HG03432 (cell line): Measurements from ENCODE around the gene MYL12A.

Source experiments
- ATAC-seq: cut with Tn5 transposase; IDR thresholded peaks from one replicate; pipeline ENCODE4 v1.9.1; 2021; ENCODE audit warnings: mild to moderate bottlenecking, moderate library complexity; ENCODE audit not compliant: unreplicated experiment

Gene MYL12A

GRCh38 chr18:3224223-3224622 is 23.4 kb upstream of the MYL12A start:
- ATAC-seq = no peak

DNA sequence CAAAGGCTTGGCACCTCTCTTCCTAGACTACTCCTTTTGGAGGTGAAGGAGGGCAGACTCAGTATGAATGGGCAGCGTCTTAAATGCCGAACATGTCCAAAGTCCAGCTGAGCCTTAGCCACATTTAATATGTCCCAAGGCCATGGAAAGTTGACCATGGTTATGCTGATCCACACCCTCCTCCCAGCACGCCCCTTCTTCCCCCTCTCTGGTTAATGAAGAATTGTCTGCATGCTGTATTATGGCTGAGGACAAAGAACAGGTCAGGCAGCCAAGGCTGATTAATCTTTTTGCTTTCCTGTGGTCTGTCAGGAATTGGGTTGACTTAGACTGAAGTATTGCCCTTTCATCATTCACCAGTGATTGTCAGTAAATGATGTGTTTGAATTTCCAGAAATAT is 22.0 kb upstream of the MYL12A start:
- ATAC-seq = no peak

DNA sequence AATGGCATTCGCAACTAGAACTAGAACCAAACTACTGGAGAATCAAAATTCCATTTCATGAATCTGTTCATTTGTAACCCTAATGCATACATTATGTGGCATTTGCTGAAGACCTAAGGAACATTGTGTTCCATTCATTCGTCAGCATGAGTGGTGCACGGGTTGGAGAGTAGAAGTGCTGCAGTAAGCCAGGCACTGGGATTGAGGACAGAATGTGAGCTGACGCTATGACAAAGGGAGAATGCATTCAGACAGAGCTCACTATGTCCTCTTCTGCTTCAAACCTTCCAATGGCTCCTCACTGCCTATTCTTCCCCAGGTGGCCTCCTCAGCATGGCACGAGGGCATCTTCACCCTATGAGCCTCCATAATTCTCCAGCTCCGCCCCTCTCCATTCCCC is 21.6 kb upstream of the MYL12A start:
- ATAC-seq = no peak

DNA sequence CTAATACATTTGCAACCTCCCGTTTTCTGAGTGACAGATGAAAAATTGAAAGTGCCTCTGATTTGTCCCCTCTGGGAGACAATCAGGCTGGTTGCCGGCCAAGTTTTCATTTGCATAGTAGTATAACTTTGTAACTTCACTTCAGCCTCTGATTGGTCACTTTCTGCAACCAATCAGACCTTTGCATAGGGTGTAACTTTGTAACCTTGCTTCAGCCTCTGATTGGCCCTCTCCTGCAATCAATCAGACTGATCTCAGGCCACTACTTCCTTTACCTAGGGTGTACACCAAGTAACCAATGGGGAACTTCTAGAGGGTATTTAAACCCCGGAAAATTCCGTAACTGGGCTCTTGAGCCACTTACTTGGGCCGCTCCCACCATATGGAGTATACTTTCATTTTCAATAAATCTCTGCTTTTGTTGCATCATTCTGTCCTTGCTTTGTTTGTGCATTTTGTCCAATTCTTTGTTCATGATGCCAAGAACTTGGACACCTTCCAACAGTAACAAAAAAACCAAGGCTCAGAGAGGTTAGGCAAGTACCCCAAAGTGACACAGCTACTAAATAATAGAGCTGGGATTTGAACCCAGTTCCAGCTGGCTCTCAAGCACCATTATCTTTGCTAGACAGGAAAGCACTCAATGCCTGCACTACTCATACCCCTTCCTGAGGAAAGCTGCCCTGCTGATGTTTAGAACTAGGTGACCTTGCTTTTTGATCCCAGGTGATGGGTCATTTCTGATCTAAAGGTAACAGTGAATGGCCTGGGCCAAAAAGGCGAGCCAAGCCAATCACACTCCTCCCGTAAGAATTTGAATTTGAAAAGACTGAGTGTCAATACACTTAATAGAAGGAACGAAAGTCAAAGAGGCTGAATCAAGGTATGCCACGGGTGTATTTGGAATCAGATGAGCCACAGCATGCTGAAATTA is 16.9 kb upstream of the MYL12A start:
- no peak for ATAC-seq

DNA sequence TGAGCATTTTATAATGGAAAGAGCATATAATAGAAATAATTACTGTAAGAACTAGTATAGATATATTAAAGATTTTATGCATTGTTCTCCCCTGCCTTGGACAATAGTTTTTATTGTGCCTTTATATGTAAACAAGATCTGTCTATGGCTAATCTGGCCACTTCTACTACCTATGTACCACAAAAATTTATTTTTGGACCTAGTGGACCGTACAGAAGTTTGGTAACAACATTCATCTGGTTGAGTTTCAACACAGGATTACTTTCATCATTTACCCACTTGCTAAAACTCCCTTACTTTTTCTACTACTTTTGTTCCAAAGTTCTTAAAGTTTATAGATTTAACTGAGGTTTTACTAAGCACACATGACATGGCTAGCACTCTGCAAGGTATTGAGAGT is 14.6 kb upstream of the MYL12A start:
- no peak for ATAC-seq

DNA sequence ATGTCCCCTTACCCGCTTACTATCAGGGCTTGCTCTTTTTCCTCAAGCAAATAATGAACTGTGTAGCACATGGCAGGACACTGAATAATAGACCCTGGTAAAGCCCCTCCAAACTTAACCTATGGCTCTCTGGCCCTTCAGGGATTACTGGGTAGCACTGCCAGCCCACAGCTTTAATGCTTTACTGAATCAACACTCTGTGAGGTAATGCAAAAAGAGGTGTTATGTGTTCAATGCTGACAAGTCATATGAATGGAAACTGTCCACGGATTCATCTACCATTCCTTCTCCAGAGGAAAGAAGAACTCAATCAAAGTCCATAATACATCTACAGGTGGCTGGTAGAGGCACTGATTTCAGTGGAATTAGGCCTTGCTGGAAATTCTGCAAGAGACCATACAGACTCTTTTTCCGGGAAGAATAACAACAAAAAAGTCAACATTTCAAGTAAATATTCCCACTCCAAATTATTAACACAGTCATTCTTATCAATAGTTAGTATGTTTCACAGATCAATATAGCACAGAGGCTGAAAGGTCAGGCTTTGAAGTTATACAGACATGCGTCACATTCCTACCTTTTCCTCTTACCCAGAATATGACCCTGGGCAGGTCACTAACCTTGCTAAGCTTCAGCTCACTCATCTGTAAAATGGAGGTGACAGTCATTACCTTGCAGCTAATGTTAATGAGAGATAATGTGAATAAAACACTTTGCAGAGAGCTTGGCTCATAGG is 14.0 kb upstream of the MYL12A start:
- ATAC-seq = no peak

DNA sequence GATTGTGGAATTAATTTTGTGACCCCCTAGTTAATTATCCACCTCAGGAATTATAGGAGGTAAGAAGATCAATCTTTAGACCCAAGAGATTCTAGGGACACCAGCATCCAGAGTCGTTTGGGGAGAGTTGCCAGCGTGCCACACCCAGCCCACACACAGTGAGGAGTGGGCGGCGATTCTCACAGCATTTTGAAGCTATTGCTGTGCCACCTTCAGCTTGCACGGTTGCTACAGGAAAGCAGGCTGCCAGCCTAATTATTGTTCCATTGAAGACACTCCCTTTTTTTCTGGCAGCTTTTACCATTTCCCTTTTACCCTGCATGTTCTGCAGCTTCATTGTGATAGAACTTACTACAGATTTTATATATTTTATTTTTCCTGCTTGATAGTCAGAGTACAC is 13.1 kb upstream of the MYL12A start:
- ATAC-seq = no peak

- ATAC-seq = no peak
Measured at GRCh38 chr18:3235846-3236245, 11.8 kb upstream of the MYL12A start.

DNA sequence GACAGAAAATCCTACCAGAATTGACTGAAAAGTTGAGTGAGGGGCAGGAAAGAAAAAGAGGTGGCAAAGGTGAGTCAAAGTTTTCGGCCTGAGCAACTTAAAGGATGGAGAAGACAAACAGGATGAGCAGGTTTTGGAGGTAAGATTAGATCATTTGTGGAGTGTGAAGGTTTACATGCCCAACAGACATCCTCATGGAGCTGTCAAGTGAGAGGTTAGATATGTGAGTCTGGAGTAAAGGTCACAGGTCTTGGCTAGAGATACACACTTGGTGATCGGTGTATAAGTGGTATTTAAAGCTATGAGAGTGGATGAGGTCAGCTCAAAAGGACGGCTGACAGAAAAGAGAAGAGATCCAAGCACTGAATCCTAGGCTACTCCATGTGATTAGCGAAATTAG is 11.1 kb upstream of the MYL12A start:
- no peak for ATAC-seq

DNA sequence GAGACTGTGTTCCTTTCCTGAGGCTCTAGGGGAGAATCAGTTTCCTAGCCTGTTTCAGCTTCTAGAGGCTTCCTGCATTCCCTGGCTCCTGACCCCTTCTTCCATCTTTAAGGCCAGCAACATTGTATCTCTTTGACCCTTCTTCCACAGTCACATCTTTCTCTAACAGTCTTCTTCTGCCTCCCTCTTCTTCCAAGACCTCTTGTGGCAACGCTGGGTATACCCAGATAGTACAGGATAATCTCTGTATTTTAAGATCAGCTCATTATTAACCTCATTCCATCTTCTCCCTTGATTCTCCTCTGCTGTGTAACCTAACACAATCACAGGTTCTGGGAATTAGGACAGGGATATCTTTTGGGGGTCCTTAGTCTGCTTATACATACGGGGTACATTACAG is 8.9 kb upstream of the MYL12A start:
- ATAC-seq = no peak

DNA sequence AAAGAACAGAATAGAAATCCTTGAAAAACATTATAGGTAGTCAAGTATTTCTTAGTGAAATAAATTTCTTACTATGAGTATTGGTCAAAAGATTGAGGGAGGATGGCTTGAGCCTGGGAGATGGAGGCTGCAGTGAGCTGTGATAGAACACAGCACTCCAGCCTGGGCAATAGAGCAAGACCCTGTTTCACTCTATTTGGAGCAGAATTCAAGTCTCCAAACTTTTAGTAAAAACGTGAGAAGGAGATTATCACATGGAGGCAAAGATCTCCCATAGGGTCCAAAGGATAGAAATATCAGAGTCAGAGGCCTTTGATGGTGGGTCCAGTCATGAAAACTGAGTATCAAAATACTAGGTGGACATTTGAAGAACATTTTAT is 2.4 kb upstream of the MYL12A start:
- ATAC-seq = no peak

GRCh38 chr18:3245853-3246634 is 1.6 kb upstream of the MYL12A start:
- peak; percentile 53 for ATAC-seq

DNA sequence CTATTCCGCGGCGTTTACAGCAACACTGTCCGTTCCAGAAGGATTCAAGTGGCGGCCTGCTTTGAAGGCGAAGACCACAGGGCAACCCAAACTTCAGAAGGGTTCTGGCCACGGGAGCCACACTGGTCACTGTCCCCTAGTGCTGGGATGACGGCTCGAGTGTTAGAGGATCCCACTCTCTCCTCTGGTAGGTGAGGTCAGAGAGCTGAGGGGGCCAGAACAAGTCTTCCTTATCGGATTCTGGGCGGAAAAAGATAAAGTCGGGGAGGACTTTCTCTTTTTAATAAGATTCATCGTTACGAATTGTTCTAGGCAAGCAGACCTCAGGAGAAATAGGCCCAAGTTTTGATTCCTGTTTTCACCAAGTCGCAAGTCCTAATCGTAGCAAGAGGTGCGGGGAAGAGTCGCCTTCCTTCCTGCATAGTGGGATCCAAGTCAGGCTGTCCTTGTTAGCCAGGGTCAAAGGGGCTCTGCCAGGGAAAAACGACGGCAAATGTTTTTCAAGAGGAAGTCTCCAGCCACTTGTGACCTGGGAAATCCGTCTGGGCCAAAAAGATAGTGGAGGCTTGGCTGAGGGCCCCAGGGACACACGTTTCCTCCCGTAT is 864 bp upstream of the MYL12A start:
- ATAC-seq = no peak

GRCh38 chr18:3248062-3248657 is 559 bp downstream of the MYL12A start:
- ATAC-seq = no peak

DNA sequence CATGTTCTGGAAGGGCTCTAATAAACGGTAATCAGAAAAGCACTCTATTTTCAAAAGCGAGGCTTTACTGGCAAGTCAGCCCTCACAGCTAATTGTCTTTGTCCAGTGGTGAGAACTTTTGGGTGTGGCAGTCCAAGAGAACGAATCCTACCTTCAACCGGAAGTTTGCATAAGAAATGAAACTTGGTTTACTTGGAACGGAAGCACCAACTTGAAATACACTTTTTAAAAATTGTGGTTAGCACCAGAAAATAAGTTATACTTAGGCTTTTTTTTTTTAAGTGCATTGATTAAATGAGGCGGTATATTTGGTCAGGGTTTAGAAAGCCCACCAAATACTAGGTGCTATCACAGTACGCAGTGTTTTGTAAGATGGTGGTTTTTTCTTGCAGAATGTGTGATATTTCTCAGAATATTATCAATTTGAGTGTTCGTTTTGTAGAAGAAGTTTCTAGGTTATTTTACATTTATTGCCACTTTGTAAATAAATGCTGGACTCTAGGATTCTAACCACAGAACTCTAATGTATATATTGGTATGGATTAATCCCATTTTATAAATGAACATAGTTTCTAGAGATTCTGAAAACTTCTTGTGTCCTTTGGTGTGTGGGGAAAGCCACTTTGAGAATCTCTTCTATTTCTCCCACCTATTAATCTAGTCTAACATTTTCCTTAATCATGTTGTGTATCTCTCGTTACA is 1.2 kb downstream of the MYL12A start:
- ATAC-seq = no peak

DNA sequence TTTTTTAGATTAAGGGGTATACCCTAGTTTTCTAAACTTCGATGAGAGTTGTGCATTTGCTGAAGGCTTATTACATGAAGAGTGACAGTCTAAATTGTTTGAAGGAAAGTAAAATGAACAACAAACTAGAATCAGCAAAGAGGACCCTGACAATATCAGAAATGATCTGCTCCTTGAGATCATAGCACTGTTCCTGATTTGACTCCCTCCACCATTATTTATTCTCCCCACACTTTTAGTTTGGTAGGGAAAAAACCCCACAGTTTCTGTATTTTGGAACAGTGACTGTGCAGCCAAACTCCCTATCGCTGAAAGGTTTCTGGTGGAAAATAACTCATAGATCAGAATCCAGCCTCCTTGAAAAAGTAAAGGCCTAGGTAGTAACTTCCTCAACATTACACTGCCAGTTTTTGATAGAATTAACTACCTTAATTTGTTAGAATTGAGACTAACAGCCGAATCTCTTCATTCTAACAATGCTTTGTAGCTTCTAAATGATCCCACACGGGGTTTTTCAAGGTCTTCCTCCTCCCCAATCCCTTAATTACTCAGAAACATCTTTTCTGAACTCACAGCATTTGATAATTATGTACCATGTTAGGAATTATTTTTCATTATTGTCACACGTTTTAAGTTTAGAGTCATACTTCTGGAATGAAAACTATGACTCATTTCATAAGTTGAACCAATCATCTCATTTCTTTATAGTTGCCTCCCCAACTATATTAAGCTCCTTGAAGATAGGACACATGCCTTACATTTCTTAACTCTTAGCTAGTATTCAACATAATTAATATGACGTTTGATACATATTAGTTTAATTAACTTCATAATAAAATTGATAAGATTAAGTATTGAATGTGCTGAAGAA is 2.9 kb downstream of the MYL12A start:
- ATAC-seq = no peak

- no peak for ATAC-seq
Measured at GRCh38 chr18:3251249-3251962, 3.8 kb downstream of the MYL12A start.

GRCh38 chr18:3251963-3252277 is 4.3 kb downstream of the MYL12A start:
- ATAC-seq = no peak

DNA sequence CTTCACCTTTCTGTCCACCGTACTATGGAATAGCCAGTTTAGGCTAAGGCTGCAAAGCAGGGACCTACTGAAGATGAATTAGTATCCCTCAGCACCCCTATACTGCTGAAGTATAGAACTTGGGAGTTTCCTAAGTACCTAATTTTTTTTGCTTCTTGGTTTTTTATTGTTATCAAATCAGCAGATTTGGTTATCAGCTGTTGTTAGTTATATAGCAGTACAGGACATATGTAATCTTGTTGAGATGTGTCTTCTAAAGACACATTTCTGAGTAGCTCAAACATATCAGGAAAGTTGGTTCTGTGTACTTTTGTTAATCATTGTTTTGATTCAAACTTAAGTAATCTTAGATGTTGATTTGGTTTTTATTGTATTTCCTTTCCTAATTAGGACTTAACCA is 5.2 kb downstream of the MYL12A start:
- no peak for ATAC-seq
